ENCODE data around the gene SLC1A3.
A peak's percentile ranks its signal among the peaks of the same experiment; 100 is the strongest.

The SLC1A3 gene

DNA sequence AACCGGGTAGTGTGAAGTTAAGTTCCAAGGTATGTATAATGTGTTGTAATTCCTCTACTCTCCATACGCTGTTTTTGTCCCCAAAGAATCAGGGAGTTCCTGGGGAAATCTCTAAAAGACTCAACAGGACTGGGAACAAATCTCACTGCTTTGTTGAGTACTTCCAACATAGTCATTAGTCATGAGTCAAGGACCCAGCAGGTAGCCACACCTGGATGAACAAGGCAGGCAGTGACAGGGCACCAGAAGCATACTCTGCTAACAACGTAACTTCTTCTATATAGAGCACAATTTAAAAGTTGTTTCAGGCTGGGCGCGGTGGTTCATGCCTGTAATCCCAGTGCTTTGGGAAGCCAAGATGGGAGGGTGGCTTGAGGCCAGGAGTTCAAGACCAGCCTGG, 126.8 kb downstream of the SLC1A3 start:
- no peak for DNase-seq (ENCODE audit: low read depth)
- TF ChIP-seq, protein P1, sequence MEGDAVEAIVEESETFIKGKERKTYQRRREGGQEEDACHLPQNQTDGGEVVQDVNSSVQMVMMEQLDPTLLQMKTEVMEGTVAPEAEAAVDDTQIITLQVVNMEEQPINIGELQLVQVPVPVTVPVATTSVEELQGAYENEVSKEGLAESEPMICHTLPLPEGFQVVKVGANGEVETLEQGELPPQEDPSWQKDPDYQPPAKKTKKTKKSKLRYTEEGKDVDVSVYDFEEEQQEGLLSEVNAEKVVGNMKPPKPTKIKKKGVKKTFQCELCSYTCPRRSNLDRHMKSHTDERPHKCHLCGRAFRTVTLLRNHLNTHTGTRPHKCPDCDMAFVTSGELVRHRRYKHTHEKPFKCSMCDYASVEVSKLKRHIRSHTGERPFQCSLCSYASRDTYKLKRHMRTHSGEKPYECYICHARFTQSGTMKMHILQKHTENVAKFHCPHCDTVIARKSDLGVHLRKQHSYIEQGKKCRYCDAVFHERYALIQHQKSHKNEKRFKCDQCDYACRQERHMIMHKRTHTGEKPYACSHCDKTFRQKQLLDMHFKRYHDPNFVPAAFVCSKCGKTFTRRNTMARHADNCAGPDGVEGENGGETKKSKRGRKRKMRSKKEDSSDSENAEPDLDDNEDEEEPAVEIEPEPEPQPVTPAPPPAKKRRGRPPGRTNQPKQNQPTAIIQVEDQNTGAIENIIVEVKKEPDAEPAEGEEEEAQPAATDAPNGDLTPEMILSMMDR (conservative IDR thresholded peaks at IDR 0.05; ENCODE audit: low read depth, low read length), result no peak
- H3K4me3 ChIP-seq (ENCODE audit: low read length), result no peak overlapping the region

GRCh38 chr5:36734422-36734821, 128.0 kb downstream of the SLC1A3 start:
- TF ChIP-seq, protein P1 (conservative IDR thresholded peaks at IDR 0.05; ENCODE audit: low read depth, low read length), result peak; percentile 19
- H3K4me3 ChIP-seq (ENCODE audit: low read length), result no peak overlapping the region
- no peak for DNase-seq (ENCODE audit: low read depth)

DNA sequence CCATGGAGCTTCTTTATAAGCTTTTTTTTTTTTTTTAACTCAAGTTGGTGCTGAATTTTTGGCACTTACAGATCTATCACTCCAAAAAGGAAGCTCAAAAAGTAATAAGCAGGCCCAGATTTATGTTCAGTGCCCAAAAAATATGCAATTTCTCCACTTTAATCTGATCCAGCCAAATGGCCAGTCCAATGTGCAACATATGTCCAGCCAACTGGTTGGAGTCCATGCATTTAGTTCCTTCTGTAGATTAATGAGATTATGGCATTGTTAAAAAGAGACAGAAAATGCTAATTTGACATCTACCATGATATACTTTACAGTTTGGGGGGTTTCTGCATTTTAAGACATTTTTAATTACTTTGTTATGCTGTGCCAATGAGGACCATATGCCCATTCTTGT, 129.5 kb downstream of the SLC1A3 start:
- TF ChIP-seq, protein P1 (conservative IDR thresholded peaks at IDR 0.05; ENCODE audit: low read depth, low read length), result no peak
- H3K4me3 ChIP-seq (ENCODE audit: low read length), result no peak overlapping the region
- DNase-seq (ENCODE audit: low read depth), result no peak
